HUES64 (cell line): ENCODE results near the gene ASXL2.
A peak's percentile ranks its signal among the peaks of the same experiment; 100 is the strongest.

Experiments used
- H3K27ac ChIP-seq: 2 replicates; pipeline ENCODE4 v1.7.0; 2013; ENCODE audit warnings: low read depth, low read length, inconsistent platforms
- H3K27me3 ChIP-seq: 2 replicates; pipeline ENCODE4 v1.6.1; 2013; ENCODE audit warnings: mild to moderate bottlenecking, low read length; ENCODE audit not compliant: insufficient read depth
- H3K36me3 ChIP-seq: 2 replicates; pipeline ENCODE4 v1.6.1; 2013; ENCODE audit warnings: mild to moderate bottlenecking, low read length; ENCODE audit not compliant: insufficient read depth
- H3K4me1 ChIP-seq: 2 replicates; pipeline ENCODE4 v1.6.1; 2013; ENCODE audit warnings: mild to moderate bottlenecking, low read length, moderate library complexity; ENCODE audit not compliant: insufficient read depth
- H3K4me3 ChIP-seq: 2 replicates; pipeline ENCODE4 v1.5.1; 2013; ENCODE audit warnings: mild to moderate bottlenecking, low read length, moderate library complexity
- H3K9ac ChIP-seq: 2 replicates; pipeline ENCODE4 v1.6.1; 2013; ENCODE audit warnings: mild to moderate bottlenecking, low read depth, low read length
- H3K9me3 ChIP-seq: 2 replicates; pipeline ENCODE4 v1.6.1; 2013; ENCODE audit warnings: low read depth, low read length; ENCODE audit not compliant: insufficient read depth
- WGBS: fragments of 150-250, 120-280 bp; methylation state at CpG from one replicate; pipeline ENCODE4 v1.1.7; 2013; ENCODE audit warnings: missing lambda C conversion rate; 5-methylcytosine and 5-hydroxymethylcytosine counted together

The ASXL2 gene

GRCh38 chr2:25797620-25798488, 80.4 kb downstream of the ASXL2 start:
- Histone ChIP-seq H3K4me3 (no peak overlapping the region), H3K9me3 (no peaks in the 10 kb centered on the region), H3K36me3 (peaks cover 34% of the 10 kb centered on the region), H3K4me1 (0 out of 2 replicates have a peak, but pooled peaks cover 5% of the 10 kb centered on the region), H3K9ac (no peak overlapping the region), H3K27me3 (no peaks in the 10 kb centered on the region), H3K27ac (no peak overlapping the region)
- WGBS = 97% methylated on average over 5 of the region's 5 CpGs

- H3K27ac ChIP-seq = no peak overlapping the region
- no peak overlapping the region for H3K4me3 ChIP-seq
- no peak overlapping the region for H3K9ac ChIP-seq
Measured at GRCh38 chr2:25794544-25795276, 83.6 kb downstream of the ASXL2 start.

GRCh38 chr2:25790074-25790790, 88.1 kb downstream of the ASXL2 start:
- H3K4me1 ChIP-seq = no peaks in the 10 kb centered on the region
- H3K27ac ChIP-seq = no peak overlapping the region
- peaks cover 18% of the 10 kb centered on the region for H3K36me3 ChIP-seq
- no peaks in the 10 kb centered on the region for H3K9me3 ChIP-seq
- no peaks in the 10 kb centered on the region for H3K27me3 ChIP-seq
- 94% methylated on average over 4 of the region's 5 CpGs for WGBS
- H3K4me3 ChIP-seq = no peak overlapping the region
- H3K9ac ChIP-seq = no peak overlapping the region

More at GRCh38 chr2:25794544-25795276, 83.6 kb downstream of the ASXL2 start:
- 97% methylated on average over 4 of the region's 4 CpGs for WGBS
- Histone ChIP-seq H3K4me1 (0 out of 2 replicates have a peak, but pooled peaks cover 5% of the 10 kb centered on the region), H3K27me3 (no peaks in the 10 kb centered on the region), H3K9me3 (no peaks in the 10 kb centered on the region), H3K36me3 (peaks cover 31% of the 10 kb centered on the region)

- H3K9me3 ChIP-seq = no peaks in the 10 kb centered on the region
- no peaks in the 10 kb centered on the region for H3K27me3 ChIP-seq
- WGBS = 100% methylated on average over 2 of the region's 3 CpGs
- H3K4me3 ChIP-seq = no peak overlapping the region
- no peaks in the 10 kb centered on the region for H3K4me1 ChIP-seq
- no peak overlapping the region for H3K9ac ChIP-seq
- H3K36me3 ChIP-seq = peaks cover 9% of the 10 kb centered on the region
- no peak overlapping the region for H3K27ac ChIP-seq
Measured at GRCh38 chr2:25788457-25788856, 89.8 kb downstream of the ASXL2 start.

- Histone ChIP-seq H3K9ac (no peak overlapping the region), H3K27ac (no peak overlapping the region), H3K36me3 (peaks cover 9% of the 10 kb centered on the region), H3K9me3 (no peaks in the 10 kb centered on the region), H3K4me3 (no peak overlapping the region), H3K4me1 (no peaks in the 10 kb centered on the region), H3K27me3 (no peaks in the 10 kb centered on the region)
- 96% methylated on average over 2 of the region's 2 CpGs for WGBS
Measured at GRCh38 chr2:25787020-25787419, 91.3 kb downstream of the ASXL2 start.

GRCh38 chr2:25784404-25784803, 93.9 kb downstream of the ASXL2 start:
- Histone ChIP-seq H3K9me3 (no peaks in the 10 kb centered on the region), H3K27me3 (no peaks in the 10 kb centered on the region), H3K36me3 (peaks cover 8% of the 10 kb centered on the region), H3K27ac (no peak overlapping the region), H3K4me3 (no peak overlapping the region), H3K9ac (no peak overlapping the region), H3K4me1 (no peaks in the 10 kb centered on the region)
- 95% methylated on average over 4 of the region's 4 CpGs for WGBS

- Histone ChIP-seq H3K4me1 (no peaks in the 10 kb centered on the region), H3K27me3 (no peaks in the 10 kb centered on the region), H3K4me3 (no peak overlapping the region), H3K9me3 (no peaks in the 10 kb centered on the region), H3K9ac (no peak overlapping the region), H3K36me3 (peaks cover 4% of the 10 kb centered on the region), H3K27ac (no peak overlapping the region)
- WGBS = 98% methylated on average over 5 of the region's 5 CpGs
Measured at GRCh38 chr2:25777077-25777476, 101.2 kb downstream of the ASXL2 start.

GRCh38 chr2:25772078-25772477, 106.2 kb downstream of the ASXL2 start:
- 96% methylated on average over 2 of the region's 4 CpGs for WGBS

GRCh38 chr2:25763575-25763974, 114.7 kb downstream of the ASXL2 start:
- no peaks in the 10 kb centered on the region for H3K4me1 ChIP-seq
- 97% methylated on average over 1 of the region's 1 CpG for WGBS
- H3K4me3 ChIP-seq = no peak overlapping the region
- no peaks in the 10 kb centered on the region for H3K9me3 ChIP-seq
- no peaks in the 10 kb centered on the region for H3K27me3 ChIP-seq
- no peak overlapping the region for H3K27ac ChIP-seq
- H3K9ac ChIP-seq = no peak overlapping the region
- H3K36me3 ChIP-seq = peaks cover 74% of the 10 kb centered on the region

More at GRCh38 chr2:25772078-25772477, 106.2 kb downstream of the ASXL2 start:
- H3K4me1 ChIP-seq = no peaks in the 10 kb centered on the region
- peaks cover 49% of the 10 kb centered on the region for H3K36me3 ChIP-seq
- H3K4me3 ChIP-seq = no peak overlapping the region
- H3K27me3 ChIP-seq = no peaks in the 10 kb centered on the region
- no peak overlapping the region for H3K9ac ChIP-seq
- no peak overlapping the region for H3K27ac ChIP-seq
- H3K9me3 ChIP-seq = no peaks in the 10 kb centered on the region

GRCh38 chr2:25760297-25760696, 118.0 kb downstream of the ASXL2 start:
- H3K9ac ChIP-seq = no peak overlapping the region
- H3K27ac ChIP-seq = no peak overlapping the region
- H3K36me3 ChIP-seq = peaks cover 72% of the 10 kb centered on the region
- H3K4me3 ChIP-seq = no peak overlapping the region
- H3K9me3 ChIP-seq = no peaks in the 10 kb centered on the region
- H3K4me1 ChIP-seq = no peaks in the 10 kb centered on the region
- WGBS = 95% methylated on average over 1 of the region's 1 CpG
- H3K27me3 ChIP-seq = no peaks in the 10 kb centered on the region

GRCh38 chr2:25758348-25758747, 119.9 kb downstream of the ASXL2 start:
- Histone ChIP-seq H3K27me3 (no peaks in the 10 kb centered on the region), H3K4me3 (no peak overlapping the region), H3K27ac (0 out of 2 replicates have a peak overlapping the region, but pooled peaks have one; percentile 8), H3K36me3 (peaks cover 77% of the 10 kb centered on the region), H3K4me1 (no peaks in the 10 kb centered on the region), H3K9me3 (no peaks in the 10 kb centered on the region), H3K9ac (no peak overlapping the region)
- WGBS = 100% methylated on average over 1 of the region's 1 CpG
